ENCODE results near the gene PAPSS2.
"Not testable (repeated sequence)": the region's sequence is repeated elsewhere in the genome, so short reads cannot be mapped to it uniquely, and the experiment has no call there.

Gene PAPSS2

GRCh38 chr10:87642988-87643387 lies 16.7 kb upstream of the PAPSS2 start:
- no peak for DNase-seq (ENCODE audit: low read depth)

DNA sequence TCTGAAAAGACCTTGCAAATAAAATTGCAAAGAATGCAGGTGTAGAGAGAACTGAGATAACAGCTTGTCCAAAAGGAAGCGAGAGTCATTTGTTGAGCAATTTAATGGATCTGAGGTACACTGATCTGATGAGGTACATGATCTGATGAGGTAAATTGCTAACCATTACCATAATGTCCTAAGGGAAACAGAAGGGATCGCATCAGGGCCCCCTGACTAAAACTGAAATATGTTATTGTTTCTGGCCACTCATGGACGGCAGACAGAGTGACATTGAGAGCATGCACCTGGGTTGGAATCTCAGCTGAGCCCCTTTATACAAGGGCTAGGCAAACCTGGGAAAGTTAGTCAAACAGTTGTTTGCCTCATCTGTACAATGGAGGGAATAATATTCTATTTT lies 15.8 kb upstream of the PAPSS2 start:
- no peak for DNase-seq (ENCODE audit: low read depth)

GRCh38 chr10:87644500-87644899 lies 15.2 kb upstream of the PAPSS2 start:
- DNase-seq (ENCODE audit: low read depth) = not testable (repeated sequence)

DNA sequence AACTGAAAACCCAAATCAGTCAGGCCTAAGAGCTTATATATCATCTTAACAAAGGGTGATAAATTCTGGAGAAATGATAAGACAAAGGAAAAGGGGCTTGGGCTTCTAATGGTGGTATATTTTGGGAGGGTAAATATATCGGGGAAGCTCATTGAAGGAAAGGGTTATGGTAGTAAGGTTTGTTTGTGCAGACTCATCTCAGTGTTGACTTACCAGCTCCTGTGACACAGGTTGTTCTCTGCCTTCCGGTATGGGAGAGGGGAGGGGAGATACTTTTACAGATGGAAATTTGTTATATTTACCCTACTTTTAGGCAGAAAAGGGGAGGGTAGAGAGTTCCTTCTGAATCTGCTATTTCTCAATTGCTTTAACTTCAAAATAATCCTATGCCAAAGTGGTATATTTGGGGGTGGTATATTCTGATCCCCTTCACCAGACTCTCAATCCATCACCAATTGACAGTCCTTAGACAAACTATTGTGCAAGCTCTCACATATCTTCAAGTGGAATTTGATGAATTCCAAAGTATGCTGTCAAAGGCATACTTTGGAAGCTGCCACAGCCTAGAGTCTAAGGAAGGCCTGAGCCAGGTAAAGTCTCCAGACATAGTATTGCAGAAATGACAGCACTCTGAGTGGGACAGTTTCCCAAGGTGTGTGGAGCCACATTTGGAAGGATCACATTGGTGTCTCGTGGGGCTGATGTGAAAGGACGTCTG lies 13.3 kb upstream of the PAPSS2 start:
- no peak for DNase-seq (ENCODE audit: low read depth)

- no peak for DNase-seq (ENCODE audit: low read depth)
Observed at GRCh38 chr10:87646935-87647334, 12.7 kb upstream of the PAPSS2 start.

DNA sequence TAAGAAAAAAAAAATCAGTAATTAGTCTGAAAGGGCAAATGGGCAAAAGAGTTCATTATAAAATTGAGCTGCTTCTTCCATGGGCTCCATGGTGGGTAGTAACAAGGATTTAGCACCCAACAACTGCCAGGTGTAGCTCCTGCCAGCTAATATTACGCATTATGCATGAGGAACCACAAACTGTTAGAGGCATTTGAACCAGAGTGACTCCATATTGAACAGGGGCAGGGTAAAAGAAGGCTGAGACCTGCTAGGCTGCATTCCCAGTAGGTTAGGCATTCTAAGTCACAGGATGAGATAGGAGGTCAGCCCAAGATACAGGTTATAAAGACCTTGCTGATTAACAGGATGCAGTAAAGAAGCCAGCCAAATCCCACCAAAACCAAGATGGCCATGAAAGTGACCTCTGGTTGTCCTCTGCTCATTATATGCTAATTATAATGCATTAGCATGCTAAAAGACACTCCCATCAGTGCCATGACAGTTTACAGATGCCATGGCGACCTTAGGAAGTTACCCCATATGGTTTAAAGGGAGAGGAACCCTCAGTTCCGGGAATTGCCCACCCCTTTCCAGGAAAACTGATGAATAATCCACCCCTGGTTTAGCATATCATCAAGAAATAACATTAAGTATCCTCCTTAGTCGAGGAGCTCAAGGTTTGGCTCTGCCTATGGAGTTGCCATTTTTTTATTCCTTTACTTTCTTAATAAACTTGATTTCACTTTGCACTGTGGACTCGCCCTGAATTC lies 8.7 kb upstream of the PAPSS2 start:
- DNase-seq (ENCODE audit: low read depth) = no peak

GRCh38 chr10:87651801-87652200 lies 7.9 kb upstream of the PAPSS2 start:
- no peak for DNase-seq (ENCODE audit: low read depth)

GRCh38 chr10:87652261-87652660 lies 7.4 kb upstream of the PAPSS2 start:
- DNase-seq (ENCODE audit: low read depth) = no peak

DNA sequence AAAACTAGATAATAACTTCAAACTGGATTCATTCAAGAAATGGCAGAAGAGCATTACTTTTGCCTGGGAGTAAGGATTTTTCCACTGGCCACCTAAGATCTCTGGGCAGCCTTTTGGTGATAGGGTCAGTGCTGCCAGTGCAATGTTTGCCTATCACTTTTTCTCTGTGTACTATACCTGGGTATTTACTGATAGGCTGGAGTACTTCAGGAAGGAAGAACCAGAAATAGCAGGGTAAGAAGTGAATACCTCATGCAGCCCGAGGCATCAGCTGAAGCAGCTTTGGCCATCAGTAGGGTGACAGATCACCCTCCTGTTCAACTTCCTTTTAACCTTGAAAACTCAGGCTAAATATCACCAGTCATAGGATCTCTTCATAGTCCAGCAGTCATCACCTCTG lies 5.5 kb upstream of the PAPSS2 start:
- DNase-seq (ENCODE audit: low read depth) = no peak

DNA sequence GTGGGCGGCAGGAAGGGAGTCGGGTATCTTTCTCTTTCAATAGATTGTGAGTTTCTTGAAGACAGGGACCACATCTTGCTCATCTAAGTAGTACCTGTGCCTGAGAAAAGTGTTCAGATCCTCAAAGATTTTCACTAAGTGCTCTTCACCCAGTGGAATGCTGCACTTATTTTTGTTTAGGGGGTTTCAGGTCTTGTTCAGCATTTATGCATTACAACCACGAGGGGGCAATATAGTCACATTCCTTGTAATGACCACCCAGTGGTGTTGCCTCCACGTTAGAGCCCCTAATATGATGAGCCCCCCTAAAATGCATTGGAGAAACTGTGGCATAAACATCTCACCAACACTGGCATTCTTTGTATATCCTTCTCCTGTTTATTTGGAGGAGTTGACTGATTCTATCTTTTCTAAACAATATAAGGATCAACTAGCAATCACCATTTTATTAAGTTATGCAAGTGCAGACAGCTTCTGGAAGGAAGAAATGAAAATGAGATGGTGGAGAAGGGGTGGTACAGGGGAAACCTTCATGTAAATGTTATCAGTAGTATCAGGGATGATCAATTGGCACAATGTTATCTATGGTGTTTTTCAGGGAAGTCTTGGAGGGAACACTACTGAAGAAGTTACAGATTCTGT lies 3.1 kb upstream of the PAPSS2 start:
- DNase-seq (ENCODE audit: low read depth) = no peak

GRCh38 chr10:87657371-87657770 lies 2.3 kb upstream of the PAPSS2 start:
- no peak for DNase-seq (ENCODE audit: low read depth)

DNA sequence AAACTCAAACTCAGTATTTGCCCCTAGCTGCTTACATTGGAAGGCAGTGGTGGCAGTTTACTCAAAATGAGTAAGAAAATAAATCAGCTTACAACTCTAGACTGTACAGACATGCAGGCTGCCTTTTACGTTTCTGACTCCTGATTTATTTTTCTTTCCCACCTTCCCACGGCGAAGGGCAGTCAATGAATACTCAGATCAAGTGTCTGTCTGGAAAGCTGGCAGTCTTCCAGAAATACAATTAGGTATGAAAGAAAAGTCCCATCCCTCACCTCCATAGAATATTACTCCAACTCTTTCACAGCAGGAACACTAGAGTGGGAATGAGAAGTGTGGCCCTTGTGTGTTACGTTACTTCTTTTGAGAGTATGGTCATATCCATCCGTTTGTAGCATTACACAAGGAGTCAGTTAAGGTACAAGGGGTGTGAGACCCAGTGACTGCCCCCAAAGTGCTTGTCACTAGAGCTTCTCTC lies 1.3 kb upstream of the PAPSS2 start:
- DNase-seq (ENCODE audit: low read depth) = no peak

DNA sequence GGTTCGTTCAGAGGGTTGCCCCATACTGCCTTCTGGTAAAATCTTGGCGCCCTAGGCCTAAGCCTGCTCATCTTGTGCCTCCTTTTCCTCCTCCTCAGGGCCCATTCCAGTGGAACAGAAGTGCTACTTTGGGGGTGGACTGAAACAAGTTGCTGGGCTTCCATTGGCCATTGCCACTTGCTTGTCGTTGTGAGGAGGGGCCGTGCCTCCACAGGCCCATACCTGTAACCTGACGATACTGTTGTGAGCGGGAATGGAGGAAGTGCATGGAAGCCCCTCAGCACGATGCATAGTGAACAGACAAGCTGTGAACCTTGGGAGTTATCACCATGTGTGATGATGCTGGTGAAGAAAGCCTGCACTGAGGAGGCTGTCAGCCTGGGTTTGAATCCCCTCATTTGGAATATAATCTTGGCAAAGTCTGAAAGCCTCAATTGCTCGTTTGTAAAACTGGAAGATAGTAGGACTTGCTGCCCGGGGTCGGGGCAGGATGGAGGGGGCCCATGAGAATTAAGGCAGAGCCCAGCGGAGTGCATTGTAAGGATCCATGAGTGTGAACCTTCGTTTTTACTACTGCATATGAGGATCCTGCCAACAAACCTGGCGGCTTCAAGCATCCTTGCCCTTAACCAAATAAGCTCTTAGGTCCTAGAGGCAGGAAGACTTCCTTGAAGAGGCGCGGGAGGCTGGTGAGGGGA lies 671 bp upstream of the PAPSS2 start:
- DNase-seq (ENCODE audit: low read depth) = no peak

DNA sequence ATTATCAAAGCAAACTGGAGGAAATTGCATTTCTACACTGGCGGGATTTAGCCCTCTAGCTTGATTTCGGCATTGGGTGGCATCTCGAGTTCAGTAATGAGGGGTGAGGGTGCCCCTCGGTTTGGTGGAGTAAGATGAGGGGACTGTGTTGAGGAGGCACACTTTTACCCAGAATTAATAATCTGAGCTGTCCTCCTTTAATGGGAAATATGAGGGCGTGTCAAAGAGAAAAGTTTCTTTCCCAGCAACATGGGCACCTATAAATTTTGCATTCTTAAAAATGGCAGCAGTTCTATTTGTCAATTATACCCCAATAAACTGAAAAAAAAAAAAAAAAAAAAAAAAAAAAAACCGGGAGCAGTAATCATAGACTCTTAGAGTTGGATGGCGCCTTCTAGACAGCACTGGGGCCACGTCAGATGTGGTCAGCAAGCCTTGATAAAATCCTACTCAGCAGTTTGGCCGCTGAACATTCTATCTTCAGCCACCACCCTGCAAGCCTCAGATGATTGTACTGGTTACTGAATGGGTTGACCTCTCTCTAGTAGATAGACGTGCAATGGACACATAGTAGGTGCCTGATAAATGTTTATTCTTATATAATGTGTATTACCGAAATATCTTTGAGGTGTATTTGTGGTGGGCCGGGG lies 931 bp downstream of the PAPSS2 start:
- no peak for DNase-seq (ENCODE audit: low read depth)

DNA sequence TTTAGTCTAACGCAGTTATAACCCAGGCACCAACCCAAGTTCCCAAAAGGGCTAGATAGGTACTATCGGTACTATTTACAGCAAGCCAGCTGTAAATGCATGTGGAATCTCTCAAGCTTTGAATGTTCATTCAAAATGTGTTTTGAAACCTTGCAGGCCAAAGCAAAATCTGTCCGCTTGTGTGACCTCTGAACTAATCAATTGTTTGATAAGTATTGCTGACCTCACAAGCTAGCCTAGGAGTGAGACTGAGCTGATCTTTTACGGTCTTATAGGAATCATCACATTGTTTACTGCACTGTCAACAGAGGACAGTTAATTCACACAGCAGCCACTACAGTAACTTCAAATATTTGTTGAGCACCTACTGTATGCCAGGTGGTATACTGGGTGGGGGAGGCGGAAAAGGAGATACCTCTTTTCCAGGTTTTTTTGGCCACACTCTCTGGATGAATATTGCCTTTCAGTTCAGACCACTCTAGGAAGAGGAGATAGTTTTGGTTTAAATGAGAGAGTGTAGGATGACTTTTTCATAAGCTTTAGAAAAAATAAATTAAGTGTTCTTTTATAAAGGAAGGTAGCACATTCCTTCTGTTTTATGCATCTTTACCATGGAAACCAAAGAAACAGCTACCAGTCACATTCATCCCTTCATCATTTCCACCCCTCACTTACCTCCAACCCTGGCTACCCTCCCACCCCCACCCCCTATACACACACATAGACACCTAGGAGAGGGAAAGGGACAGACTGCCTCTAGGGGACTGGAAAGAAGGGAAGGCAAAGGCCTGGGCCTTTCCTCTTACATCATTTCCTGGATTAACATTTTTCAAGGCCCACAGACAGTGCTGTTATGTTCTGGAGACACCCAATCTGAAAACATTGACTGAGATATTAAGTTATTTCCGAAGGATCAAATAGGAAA lies 2.4 kb downstream of the PAPSS2 start:
- DNase-seq (ENCODE audit: low read depth) = no peak

DNA sequence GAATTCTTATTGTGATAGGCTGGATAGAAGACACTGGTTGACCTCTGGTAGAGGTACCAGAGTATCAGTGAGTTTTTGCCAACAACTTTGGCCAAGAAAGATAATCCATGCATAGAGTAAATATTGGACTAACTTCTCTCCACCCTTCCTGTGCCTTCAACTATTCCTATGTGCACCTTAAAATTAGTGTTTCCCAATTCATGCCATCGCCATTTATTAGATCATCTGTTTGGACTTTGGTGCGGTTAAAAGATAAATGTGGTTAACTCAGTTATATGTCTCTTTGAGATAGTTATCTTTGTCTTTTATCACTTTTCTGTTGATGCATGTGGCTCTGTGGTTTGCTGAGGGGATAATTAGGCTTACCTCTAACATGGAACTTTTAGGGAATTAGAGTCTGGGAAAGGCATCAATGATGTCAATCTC lies 4.6 kb downstream of the PAPSS2 start:
- no peak for DNase-seq (ENCODE audit: low read depth)

- no peak for DNase-seq (ENCODE audit: low read depth)
Observed at GRCh38 chr10:87667493-87667892, 7.8 kb downstream of the PAPSS2 start.

- DNase-seq (ENCODE audit: low read depth) = no peak
Observed at GRCh38 chr10:87668324-87669074, 8.8 kb downstream of the PAPSS2 start.

DNA sequence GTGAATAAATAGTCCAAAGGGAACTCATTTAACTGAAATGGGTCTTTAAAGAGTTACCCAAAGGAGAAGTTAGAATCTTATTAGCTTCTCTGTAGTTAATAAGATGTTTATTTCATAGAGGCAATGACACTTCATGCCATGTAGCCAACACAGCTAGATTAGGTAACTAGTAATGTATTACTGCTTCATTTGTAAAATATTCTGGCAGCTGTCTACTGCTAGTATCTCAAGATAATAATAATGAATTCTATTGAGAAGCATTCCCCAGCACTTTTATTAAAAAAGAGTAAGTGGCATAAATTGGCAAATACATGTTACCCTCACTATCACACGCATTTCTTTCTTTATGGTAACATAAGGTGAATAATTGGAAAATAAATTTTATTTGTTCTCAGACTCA lies 10.1 kb downstream of the PAPSS2 start:
- DNase-seq (ENCODE audit: low read depth) = no peak

GRCh38 chr10:87670586-87670985 lies 10.9 kb downstream of the PAPSS2 start:
- DNase-seq (ENCODE audit: low read depth) = no peak

Data from activated T-cell treated with anti-CD3 and anti-CD28 coated beads for 24 hours (primary cell).